C1 segment of cervical spinal cord (tissue), 14 donors: ENCODE results near the gene RASGRP2.

Experiments
- DNase-seq, 14 donors: peaks; one replicate each; lab custom pipeline; 2025; lab: John Stamatoyannopoulos, UW

RASGRP2 gene

GRCh38 chr11:64698427-64698826, 45.5 kb downstream of the RASGRP2 start:
- no peak for DNase-seq

- no peak for DNase-seq
These were observed 46.1 kb downstream of the RASGRP2 start for GRCh38 chr11:64697663-64698375.

GRCh38 chr11:64696045-64696444, 47.9 kb downstream of the RASGRP2 start:
- no peak for DNase-seq

GRCh38 chr11:64695548-64695947, 48.4 kb downstream of the RASGRP2 start:
- no peak for DNase-seq

- peak in 4 of 14 donors; percentile 8 to 66 (median 36) for DNase-seq
These were observed 49.0 kb downstream of the RASGRP2 start for GRCh38 chr11:64694821-64695365.

- DNase-seq: no peak
These were observed 49.8 kb downstream of the RASGRP2 start for GRCh38 chr11:64694026-64694755.

- no peak for DNase-seq
These were observed 51.1 kb downstream of the RASGRP2 start for GRCh38 chr11:64692764-64693331.

GRCh38 chr11:64691543-64691942, 52.4 kb downstream of the RASGRP2 start:
- no peak for DNase-seq

GRCh38 chr11:64690235-64690634, 53.7 kb downstream of the RASGRP2 start:
- DNase-seq: no peak

GRCh38 chr11:64688534-64688982, 55.4 kb downstream of the RASGRP2 start:
- DNase-seq: peak in 13 of 14 donors; percentile 74 to 98 (median 92)

GRCh38 chr11:64687643-64688533, 56.1 kb downstream of the RASGRP2 start:
- peak in 6 of 14 donors; percentile 19 to 79 (median 70) for DNase-seq

- DNase-seq: peak in 13 of 14 donors; percentile 64 to 97 (median 90)
These were observed 56.7 kb downstream of the RASGRP2 start for GRCh38 chr11:64687204-64687603.

GRCh38 chr11:64686466-64687170, 57.3 kb downstream of the RASGRP2 start:
- DNase-seq: peak in 3 of 14 donors; percentile 41 to 53 (median 49)

GRCh38 chr11:64685536-64685935, 58.4 kb downstream of the RASGRP2 start:
- no peak for DNase-seq

- DNase-seq: peak in 1 of 14 donors; percentile 23
These were observed 59.6 kb downstream of the RASGRP2 start for GRCh38 chr11:64684357-64684756.

GRCh38 chr11:64681171-64681570, 62.8 kb downstream of the RASGRP2 start:
- DNase-seq: no peak

GRCh38 chr11:64679846-64680245, 64.1 kb downstream of the RASGRP2 start:
- DNase-seq: no peak

- DNase-seq: peak in 1 of 14 donors; percentile 83
These were observed 66.4 kb downstream of the RASGRP2 start for GRCh38 chr11:64677441-64678023.
